Type B pancreatic cell (in vitro differentiated cells): Measurements from ENCODE around the gene DYNLRB1. TPM values are rescaled to one million over a fixed set of nuclear protein-coding genes. Genes with fewer than 3 reads are reported as not detected.
A peak's percentile ranks its signal among the peaks of the same experiment; 100 is the strongest.

Experiments used
- DNase-seq: peaks from one replicate; pipeline ENCODE4 v3.0.0; 2021; ENCODE audit warnings: mixed read lengths; ENCODE audit not compliant: unreplicated experiment; ENCODE audit errors: extremely low spot score
- H3K27ac Mint-ChIP-seq: 2 replicates; pipeline ENCODE4 v1.8.0; 2021; ENCODE audit warnings: mild to moderate bottlenecking, mixed read lengths
- H3K27me3 Mint-ChIP-seq: 2 replicates; pipeline ENCODE4 v1.8.0; 2021; ENCODE audit warnings: mixed read lengths
- H3K36me3 Mint-ChIP-seq: 2 replicates; pipeline ENCODE4 v1.8.0; 2021; ENCODE audit warnings: mixed read lengths
- H3K4me1 Mint-ChIP-seq: one replicate; pipeline ENCODE4 v1.8.0; 2021; ENCODE audit warnings: mixed read lengths; ENCODE audit not compliant: unreplicated experiment
- H3K4me3 Mint-ChIP-seq: 2 replicates; pipeline ENCODE4 v1.8.0; 2021; ENCODE audit warnings: mild to moderate bottlenecking, mixed read lengths
- H3K9me3 Mint-ChIP-seq: 2 replicates; pipeline ENCODE4 v1.8.0; 2021; ENCODE audit warnings: mixed read lengths
- CTCF ChIP-seq: fragments of 200-600 bp; sonication (generic); conservative IDR thresholded peaks from 2 replicates; pipeline ENCODE4 v1.5.0; 2021; ENCODE audit warnings: antibody characterized with exemption, mild to moderate bottlenecking
- total RNA-seq: library from RNA; stranded (reverse); gene quantifications from 2 replicates; pipeline ENCODE4 v1.2.1, GENCODE V29; 2021; ENCODE audit warnings: low replicate concordance

The DYNLRB1 gene
- total RNA-seq, 1 donor from 2014 or later, result 164 TPM

- Mint-ChIP-seq H3K4me1 (peaks cover 9% of the 10 kb centered on the region), H3K27ac (peak overlapping the region; percentile 41), H3K27me3 (no peaks in the 10 kb centered on the region), H3K9me3 (no peaks in the 10 kb centered on the region), H3K36me3 (peaks cover 36% of the 10 kb centered on the region), H3K4me3 (no peak overlapping the region)
- no peak for DNase-seq
- no peak for TF ChIP-seq CTCF
Observed at GRCh38 chr20:34534391-34535165, 18.4 kb downstream of the DYNLRB1 start.

- H3K4me1 Mint-ChIP-seq, result peaks cover 9% of the 10 kb centered on the region
- H3K27me3 Mint-ChIP-seq, result no peaks in the 10 kb centered on the region
- H3K36me3 Mint-ChIP-seq, result peaks cover 42% of the 10 kb centered on the region
- no peaks in the 10 kb centered on the region for H3K9me3 Mint-ChIP-seq
- TF ChIP-seq CTCF, result no peak
- no peak for DNase-seq
- peak overlapping the region; percentile 46 for H3K27ac Mint-ChIP-seq
- no peak overlapping the region for H3K4me3 Mint-ChIP-seq
Observed at GRCh38 chr20:34535301-34535840, 19.1 kb downstream of the DYNLRB1 start.

- no peaks in the 10 kb centered on the region for H3K27me3 Mint-ChIP-seq
- no peak for DNase-seq
- H3K36me3 Mint-ChIP-seq, result peaks cover 43% of the 10 kb centered on the region
- H3K9me3 Mint-ChIP-seq, result no peaks in the 10 kb centered on the region
- TF ChIP-seq CTCF, result no peak
- no peak overlapping the region for H3K4me3 Mint-ChIP-seq
- peaks cover 5% of the 10 kb centered on the region for H3K4me1 Mint-ChIP-seq
- peak overlapping the region; percentile 46 for H3K27ac Mint-ChIP-seq
Observed at GRCh38 chr20:34535857-34536256, 19.6 kb downstream of the DYNLRB1 start.

GRCh38 chr20:34536798-34537394 is 20.7 kb downstream of the DYNLRB1 start:
- Mint-ChIP-seq H3K9me3 (no peaks in the 10 kb centered on the region), H3K4me1 (no peaks in the 10 kb centered on the region), H3K4me3 (no peak overlapping the region), H3K27ac (peak overlapping the region; percentile 57), H3K36me3 (peaks cover 51% of the 10 kb centered on the region), H3K27me3 (no peaks in the 10 kb centered on the region)
- peak; percentile 64 for TF ChIP-seq CTCF
- DNase-seq, result no peak

- Mint-ChIP-seq H3K4me1 (no peaks in the 10 kb centered on the region), H3K9me3 (no peaks in the 10 kb centered on the region), H3K4me3 (no peak overlapping the region), H3K27ac (no peak overlapping the region), H3K27me3 (no peaks in the 10 kb centered on the region), H3K36me3 (peaks cover 51% of the 10 kb centered on the region)
- DNase-seq, result no peak
- no peak for TF ChIP-seq CTCF
Observed at GRCh38 chr20:34537651-34538050, 21.4 kb downstream of the DYNLRB1 start.
